GM19240 (cell line): ENCODE results near the gene GRAMD1B.
"Not testable (repeated sequence)": the region's sequence is repeated elsewhere in the genome, so short reads cannot be mapped to it uniquely, and the experiment has no call there.

Experiments
- DNase-seq: peaks from one replicate; pipeline ENCODE4 v3.0.0; 2011; ENCODE audit warnings: low spot score; ENCODE audit not compliant: insufficient read length

The GRAMD1B gene

DNA sequence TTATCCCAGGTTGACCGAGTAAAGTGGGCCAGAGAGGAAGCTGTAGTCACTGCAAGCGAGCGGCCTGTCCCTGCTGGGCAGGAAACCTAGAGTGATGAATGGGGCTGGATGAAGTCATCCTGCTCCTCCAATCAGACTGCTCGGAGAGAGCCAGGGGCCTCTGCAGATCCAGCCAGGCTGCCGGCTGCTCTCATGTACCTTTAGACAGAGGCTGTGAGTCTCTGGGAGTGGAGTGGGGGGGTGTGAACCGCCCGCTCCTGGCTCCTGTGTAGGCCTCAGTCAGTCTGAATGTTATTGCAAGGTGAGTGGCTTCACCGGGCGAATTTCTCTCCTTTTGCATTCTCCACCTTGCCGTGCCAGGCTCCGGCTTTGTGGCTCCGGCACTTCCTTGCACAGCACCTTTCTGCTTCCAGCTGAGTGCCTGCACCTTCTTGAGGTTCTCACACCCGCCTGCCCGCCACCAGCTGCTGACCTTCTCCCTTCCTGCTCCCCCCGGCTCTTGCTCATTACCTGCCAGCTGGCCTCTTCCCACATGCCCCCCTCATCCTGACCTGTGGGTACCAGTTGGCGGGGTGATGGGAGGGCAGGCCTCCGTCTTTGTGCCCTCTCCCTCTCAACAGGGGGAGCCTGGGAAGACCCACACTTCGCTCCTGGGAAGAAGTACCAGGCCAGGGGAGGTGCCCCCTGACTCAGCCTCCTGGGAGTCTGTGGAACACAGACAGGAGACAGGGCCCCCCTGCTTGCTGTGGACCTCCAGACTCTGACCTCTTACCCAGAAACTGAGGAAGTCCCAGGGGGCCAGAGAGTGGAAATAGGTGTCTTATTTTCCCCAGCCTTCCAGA lies 79.9 kb downstream of the GRAMD1B start:
- no peak for DNase-seq

DNA sequence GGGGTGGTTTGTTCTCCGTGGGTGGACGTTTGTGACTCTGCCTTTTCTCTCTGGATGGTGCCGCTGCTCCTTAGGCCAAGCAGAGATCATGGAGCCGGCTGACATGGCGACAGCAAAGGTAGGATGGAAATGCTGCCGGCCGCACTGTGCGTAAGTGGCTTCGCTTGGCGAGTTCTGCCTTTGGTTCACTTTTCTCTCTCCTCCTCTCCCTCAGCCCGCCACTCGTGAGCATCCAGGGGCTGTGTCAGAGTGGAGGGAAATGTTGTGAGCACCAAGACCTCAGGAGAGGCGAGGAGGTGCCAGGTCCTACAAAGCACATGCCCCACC lies 80.5 kb downstream of the GRAMD1B start:
- no peak for DNase-seq

DNA sequence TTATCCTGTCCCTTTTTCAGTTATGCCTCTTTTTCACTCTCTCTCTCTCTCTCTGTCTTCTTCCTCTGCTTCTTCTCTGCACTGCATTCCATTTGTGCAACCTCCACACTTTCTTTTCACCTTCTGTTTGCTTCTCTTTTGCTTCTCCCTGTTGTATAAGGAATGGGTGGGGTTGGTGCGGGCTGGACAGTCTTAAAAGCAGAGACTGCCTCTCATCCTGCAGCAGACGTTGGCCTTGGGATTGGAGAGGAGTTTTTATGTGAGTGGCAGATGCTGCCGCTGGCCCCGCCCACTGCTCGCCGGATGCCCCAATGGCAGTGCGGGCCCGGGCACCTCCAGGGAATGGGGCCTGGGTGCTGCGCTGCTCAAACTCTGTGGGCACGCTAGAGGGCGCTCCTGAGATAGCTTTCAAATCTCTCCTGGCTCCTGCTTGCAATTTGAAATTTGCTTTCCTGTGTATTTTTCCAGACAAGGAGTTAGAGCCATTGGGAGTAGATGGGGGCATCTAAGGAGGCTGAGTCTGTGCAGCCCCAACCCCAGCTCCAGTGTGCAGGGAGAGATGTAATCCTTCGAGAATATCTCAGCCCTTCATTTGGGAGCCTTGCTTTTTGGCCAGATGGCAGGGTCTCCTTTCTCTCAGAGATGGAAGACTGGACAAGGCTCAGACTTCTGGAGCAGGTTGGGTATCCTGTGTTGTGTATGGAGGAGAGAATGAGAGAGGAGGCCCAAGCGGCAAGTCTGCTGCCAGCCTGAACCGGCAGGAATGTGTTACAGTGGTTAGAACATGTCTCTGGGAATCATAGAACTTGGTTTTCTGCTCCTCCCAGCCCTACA lies 81.2 kb downstream of the GRAMD1B start:
- DNase-seq: peak; percentile 56

DNA sequence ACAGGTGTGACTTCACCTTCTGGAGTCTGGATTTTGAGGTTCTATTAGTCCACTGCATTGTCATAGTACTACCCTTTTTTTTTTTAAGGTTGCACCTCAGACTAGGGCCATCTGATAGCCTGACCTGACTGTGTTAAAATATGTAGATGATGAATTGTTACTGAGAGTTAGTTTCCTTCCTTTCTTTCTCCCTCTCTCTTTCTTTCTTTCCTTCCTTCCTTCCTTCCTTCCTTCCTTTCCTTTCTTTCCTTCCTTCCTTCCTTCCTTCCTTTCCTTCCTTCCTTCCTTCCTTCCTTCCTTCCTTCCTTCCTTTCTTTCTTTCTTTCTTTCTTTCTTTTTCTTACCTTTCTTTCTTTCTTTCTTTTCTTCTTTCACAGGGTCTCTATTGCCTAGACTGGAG lies 83.2 kb downstream of the GRAMD1B start:
- DNase-seq: not testable (repeated sequence)

DNA sequence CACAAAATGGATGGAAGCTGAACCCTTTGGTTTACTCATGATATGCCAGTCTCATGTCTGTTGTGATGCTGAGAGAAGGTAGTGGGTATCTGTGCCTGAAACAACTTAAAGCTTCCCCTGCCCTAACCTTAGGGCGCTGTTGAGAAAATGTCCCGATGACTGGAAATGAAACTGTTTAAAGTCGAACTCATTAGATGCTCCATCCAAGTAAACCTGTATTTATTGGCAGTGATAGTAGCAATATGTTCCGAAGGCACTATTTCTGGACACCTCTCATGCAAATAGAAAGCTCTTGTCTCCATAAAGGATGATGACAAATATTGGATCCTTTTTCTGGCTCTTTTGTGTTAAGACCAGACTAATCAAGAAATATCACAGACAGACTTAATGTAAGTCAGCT lies 86.2 kb downstream of the GRAMD1B start:
- DNase-seq: no peak

DNA sequence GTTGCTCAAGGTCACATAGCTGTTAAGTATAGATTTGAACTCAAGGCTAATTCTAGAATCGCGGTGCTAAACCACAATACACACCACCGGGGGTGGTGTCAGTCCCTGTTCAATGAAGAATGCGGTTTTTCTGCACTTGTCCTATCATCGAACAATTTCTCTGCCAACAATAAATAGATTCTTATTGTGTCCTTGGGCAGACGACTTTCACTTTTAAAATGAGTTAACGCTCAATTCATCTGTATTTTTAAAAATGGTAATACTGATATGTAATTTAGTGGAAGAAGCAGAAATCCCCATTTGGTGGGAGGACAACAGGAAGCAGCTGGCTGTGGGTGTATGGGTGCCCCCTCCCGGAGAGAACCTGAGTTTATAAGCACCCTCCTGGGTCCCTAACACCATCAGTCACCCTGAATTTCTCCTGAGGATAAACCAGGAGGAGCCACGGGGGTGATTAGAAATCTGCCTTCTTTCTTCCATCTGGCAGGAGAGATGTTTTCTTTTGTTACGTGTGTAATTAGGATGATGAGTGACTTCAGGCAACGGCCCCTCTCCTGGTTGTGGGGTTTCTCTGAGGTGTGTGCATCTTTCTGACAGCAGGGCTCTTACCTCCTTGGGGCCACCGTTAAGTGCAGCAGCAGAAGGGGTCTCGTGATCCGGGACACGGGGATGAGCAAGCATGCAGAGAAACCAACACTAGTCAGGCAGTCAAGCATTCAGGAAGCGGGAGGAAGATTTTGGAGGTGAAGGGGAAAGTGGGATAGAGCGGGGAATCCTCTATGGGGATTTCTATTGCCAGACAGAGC lies 87.7 kb downstream of the GRAMD1B start:
- peak; percentile 21 for DNase-seq

DNA sequence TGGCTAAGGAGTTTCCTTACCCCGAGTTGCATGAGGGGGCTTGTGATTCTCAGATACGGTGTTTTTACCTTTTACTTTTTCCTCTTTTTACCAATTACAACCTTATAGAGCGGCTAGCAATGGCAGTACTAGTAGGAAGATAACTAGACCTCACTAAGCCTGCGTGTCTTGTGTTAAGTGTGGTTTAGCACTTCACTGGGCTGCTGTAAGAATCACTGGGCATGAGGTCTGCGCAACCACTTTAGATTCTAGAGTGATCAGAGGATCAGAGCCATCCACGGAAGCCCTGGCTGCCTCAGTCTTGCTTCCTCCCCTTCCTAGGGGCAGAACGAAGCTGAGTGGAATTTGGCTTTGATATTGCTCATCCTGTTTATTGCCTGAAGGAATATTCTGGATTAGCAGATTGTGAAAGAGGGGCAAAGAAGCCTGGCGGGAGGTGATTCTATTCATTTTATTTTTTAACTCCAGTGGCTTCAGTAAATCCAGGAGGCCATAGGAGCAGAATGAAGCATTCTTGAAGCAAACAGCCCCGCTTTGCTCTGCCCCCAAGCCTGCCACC lies 88.5 kb downstream of the GRAMD1B start:
- DNase-seq: no peak

DNA sequence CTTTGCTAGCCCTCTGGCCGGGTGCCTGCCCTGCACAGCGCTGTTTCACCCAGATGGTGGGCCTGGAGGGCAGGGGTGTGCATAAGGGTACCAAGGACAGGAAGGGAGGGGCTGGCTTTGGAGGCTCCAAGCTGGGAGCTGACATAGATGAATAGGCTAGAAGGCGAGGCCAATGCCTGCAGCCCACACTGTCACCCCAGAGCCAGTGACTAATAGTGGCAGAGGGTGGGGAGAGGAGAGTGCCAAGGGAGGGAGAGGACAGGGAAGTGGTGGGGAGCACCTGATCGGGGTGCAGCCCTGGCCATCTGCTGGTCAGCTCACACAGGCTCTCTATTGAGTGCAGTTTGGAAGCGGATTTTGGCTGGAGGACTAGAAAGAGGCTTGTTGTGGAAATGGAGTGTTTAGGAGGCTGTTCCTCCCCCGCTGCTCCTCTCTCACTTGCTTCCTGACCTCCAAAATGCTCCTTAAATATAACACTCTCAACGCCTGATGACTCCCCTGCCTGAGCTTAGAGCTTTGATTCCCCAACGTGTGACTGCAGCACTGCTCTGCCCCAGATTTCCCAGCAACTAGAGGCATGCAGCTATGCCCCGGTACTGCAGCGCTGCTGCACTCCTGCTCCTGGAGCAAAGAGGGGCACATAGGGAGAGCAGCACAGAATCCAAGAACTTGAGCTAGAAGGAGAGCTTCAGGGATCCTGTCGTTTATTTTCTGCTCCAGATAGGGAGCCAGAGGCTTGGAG lies 89.2 kb downstream of the GRAMD1B start:
- DNase-seq: no peak

DNA sequence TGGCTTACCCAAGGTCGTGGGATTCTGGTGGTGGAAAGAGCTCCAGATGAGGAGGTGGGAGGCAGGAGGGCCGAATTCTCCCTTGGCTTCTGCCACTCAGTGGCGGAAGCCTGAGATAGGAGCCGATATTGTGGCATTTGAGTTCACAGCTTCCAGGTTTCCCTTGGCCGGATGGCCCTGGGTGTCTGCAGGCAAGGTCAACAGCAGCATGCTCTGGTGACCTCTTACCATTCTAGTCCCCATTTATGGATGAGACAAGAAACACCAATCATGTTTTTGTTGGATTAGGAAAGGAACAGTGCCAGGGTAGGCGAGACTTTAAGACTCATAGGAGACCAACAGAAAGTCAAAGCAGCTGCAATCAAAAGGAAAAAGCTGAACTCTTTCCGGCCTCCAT lies 89.7 kb downstream of the GRAMD1B start:
- DNase-seq: no peak

GRCh38 chr11:123520476-123520875 lies 90.4 kb downstream of the GRAMD1B start:
- not testable (repeated sequence) for DNase-seq

DNA sequence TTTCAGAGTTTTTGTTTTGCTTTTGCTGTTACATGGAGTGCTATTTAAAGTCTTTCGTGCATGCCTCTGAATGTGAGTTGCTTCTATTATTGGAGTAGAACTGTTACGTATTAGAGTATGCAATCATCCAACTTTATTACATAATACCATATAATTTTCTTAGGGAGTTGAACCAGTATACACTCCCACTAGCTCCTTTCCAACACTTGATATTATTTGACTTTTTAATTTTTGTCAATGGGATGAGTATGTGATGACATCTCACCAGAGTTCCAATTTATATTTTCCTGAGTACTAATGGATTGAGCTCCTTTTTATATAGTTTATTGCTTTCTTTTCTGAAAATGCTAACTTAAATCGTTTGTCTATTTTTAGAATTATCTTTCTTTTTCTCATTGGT lies 90.9 kb downstream of the GRAMD1B start:
- no peak for DNase-seq

DNA sequence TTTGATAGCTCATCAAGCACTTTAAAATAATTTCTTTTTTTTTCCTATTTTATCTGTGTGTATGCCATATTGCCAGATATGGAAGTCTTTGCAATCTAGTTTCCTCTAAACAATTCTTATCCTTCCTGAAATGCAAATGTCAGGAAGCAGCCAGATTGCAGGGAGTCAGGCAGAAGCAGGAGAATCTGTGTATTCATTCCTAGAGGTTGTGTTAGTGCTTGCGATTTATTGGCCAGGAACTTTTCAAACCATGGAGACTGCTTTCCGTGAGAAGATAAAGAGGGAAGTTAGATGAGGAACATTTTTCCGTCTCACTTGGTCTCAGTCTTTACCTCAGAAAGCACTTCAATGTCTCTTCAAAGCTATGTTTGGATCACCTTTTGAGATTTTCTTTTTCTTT lies 91.9 kb downstream of the GRAMD1B start:
- DNase-seq: no peak

GRCh38 chr11:123523539-123523938 lies 93.5 kb downstream of the GRAMD1B start:
- no peak for DNase-seq

DNA sequence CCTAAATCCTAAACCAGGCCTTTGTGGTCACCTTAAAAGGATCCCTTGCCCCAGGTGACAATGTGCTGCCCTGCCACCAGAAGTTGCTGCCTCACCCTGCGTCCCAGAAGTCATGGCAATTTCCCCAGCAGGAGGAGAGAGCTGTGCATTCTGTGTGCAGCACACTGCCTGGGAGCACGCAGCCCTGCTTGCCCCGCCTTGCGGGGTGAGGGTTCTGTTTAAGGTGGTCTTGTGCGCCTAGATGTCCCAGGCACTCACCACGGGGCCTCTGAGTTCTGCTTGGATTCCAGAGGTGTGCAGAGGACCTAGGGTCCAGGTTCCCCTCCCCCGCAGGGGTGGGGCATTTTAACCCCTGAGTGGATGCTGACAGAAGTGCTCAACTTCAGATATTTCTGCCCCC lies 95.0 kb downstream of the GRAMD1B start:
- no peak for DNase-seq

GRCh38 chr11:123525511-123525918 lies 95.4 kb downstream of the GRAMD1B start:
- DNase-seq: no peak

DNA sequence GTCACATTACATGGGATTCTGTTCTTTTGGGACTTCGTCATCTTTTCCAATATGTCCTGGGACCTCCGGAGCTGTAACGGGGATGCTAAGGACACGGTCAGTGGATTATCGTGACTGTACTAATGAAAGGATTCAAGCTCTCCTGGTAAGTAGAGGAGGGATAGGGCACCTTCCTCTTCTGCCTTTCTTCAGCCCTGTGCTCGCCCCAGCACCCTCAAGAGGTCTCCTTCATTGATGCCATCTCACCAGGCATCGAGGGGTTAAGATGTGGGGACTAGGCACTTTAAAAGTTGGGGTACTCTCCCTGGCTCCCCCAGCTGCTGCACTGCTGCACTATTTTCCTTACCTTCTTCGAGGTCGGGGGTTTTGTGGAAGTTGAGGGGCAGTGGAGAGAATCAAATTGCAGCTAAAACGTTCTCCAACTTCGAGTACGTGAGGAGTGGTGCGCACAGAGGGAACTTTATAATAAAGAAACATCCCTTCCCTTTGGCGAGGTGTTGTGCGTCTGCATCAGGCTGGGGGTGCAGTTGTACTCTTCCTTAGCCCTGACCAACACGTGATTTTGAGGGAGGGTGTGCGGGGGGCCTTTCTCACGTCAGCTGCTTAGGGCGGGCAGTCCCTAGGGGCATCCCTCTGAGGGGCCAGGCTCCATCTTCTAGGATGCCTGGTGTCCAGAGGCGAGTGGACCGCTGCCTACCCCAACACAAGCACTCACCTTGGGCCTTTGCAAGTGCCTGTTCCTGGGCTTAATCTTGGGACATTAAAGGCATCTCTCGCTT lies 96.1 kb downstream of the GRAMD1B start:
- DNase-seq: no peak

DNA sequence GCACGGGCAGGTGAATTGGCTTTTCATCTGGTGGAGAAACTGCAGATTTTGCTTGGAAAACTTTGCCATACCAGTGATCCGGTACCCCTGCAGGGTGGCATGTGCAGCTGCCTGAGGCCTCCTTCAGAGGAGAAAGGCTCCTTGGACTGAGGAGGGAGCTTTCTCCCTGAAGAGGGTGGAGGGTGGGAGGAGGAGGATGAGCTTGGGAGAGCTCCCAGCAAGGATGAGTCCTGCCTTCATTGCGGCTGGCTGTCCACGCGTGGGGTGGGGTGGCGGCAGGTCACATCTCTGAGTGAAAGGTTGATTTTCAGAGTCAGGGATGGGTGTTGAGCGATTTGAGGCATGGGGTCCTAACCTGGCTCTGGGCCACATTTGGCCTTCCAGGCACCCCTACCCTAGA lies 96.8 kb downstream of the GRAMD1B start:
- DNase-seq: no peak

DNA sequence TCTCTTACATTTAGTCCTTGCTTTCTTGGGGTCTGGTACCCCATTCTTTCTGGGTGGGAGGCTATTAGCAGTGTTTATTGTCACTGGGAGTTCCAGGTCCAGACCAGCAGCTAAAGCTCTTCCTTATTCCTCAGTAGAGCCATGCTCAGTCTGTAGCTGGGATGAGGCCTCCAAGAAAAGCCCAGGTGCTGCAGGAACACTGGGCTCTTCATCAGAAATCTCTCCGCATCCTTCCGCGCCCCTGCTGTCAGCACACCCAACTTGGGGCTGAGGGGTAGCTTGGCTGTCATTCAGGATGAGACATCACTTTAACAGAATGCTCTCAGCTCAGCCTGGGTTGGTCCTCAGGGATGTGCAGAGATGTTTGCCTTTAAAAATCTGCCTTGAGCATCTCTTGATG lies 97.5 kb downstream of the GRAMD1B start:
- DNase-seq: no peak

GRCh38 chr11:123527947-123528346 lies 97.9 kb downstream of the GRAMD1B start:
- no peak for DNase-seq

DNA sequence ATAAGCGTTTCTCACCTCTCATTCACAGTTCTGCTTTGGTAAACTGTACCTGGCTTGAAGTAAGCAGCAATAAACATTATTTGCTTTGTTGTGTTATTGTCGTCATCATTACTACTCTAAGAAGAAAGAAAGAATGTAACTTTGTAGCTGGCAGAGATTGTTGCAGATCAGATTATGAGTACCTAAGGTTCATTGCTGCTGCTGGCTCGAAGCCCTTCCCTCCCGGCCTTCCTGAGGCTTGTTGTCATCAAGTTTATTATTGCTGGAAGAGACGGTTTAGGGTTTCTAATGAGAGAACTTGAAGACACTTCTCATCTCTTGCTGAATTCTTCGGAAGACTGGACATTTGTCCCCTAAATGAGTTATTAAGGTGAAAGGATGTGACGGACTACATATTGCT lies 101.3 kb downstream of the GRAMD1B start:
- DNase-seq: no peak
